Effector memory CD8-positive, alpha-beta T cell (primary cell): ENCODE data around the gene POU5F1.

Experiments
- ATAC-seq: fragments of 150-1000 bp; cut with Tn5 transposase; replicated peaks from 2 replicates; pipeline ENCODE4 v1.10.0; 2021; ENCODE audit warnings: mild to moderate bottlenecking, moderate library complexity
- DNase-seq, 3 experiments: peaks; one replicate each; pipeline ENCODE4 v3.0.0; 2021
- H3K27ac Mint-ChIP-seq, 2 donors: one replicate each; pipeline ENCODE4 v1.8.0; 2022; ENCODE audit warnings: mild to moderate bottlenecking in 2 of 2, mixed read lengths in 2 of 2, moderate library complexity in 2 of 2
- H3K27me3 Mint-ChIP-seq, 2 donors: one replicate each; pipeline ENCODE4 v1.8.0; 2022; ENCODE audit warnings: mixed read lengths in 2 of 2
- H3K36me3 Mint-ChIP-seq: one replicate; pipeline ENCODE4 v1.8.0; 2022; ENCODE audit warnings: mild to moderate bottlenecking, moderate library complexity, mixed read lengths; ENCODE audit not compliant: insufficient read depth
- H3K4me1 Mint-ChIP-seq, 2 donors: one replicate each; pipeline ENCODE4 v1.8.0; 2022; ENCODE audit warnings: low read depth in 2 of 2, mixed read lengths in 2 of 2
- H3K4me3 Mint-ChIP-seq, 2 donors: one replicate each; pipeline ENCODE4 v1.8.0; 2022; ENCODE audit warnings: mild to moderate bottlenecking in 2 of 2, mixed read lengths in 2 of 2, moderate library complexity in 2 of 2
- H3K9me3 Mint-ChIP-seq, 2 donors: one replicate each; pipeline ENCODE4 v1.8.0; 2022; ENCODE audit warnings: mixed read lengths in 2 of 2

The POU5F1 gene

GRCh38 chr6:31116661-31117385, 53.7 kb downstream of the POU5F1 start:
- no peaks in the 10 kb centered on the region for H3K9me3 Mint-ChIP-seq
- H3K4me1 Mint-ChIP-seq, result peaks cover 3 to 4% of the 10 kb centered on the region in 2 donors
- no peak for ATAC-seq
- H3K36me3 Mint-ChIP-seq, result peaks cover 6% of the 10 kb centered on the region
- H3K4me3 Mint-ChIP-seq, result no peak overlapping the region
- DNase-seq, result no peak
- no peak overlapping the region for H3K27ac Mint-ChIP-seq
- H3K27me3 Mint-ChIP-seq, result peaks cover 41 to 84% of the 10 kb centered on the region in 2 donors

DNA sequence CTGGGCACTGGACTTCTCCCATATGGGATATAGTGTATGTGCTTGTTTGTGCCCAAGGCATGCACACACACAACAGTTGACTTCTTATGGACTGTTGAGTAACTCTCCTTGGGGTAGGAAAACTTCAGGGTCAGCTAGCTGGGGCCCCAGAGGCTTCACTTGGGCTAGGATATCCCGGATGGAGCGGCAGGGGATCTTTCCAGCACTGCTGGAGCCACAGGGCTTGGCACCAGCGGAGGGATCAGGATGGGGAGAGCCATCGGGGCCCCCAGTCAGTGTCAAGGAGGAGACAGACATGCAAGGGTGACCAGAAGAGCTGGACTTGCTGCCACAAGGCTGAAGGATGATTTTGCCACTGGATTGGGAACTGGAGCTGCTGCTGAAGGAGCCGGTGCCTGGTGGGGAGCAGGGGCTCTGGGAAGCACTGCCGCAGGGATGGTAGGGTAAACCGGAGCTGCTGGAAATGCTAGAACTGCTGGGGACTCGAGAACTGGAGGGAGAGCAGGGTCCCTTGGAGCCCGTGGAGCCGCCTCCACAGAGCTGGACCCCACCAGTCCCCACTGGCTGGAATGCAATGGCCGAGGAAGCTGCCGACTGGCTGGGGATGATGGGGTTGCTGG, 54.4 kb downstream of the POU5F1 start:
- Mint-ChIP-seq H3K27ac (no peak overlapping the region), H3K36me3 (peaks cover 6% of the 10 kb centered on the region), H3K4me3 (no peak overlapping the region), H3K4me1 (peaks cover 3 to 4% of the 10 kb centered on the region in 2 donors), H3K9me3 (no peaks in the 10 kb centered on the region), H3K27me3 (peaks cover 38 to 85% of the 10 kb centered on the region in 2 donors)
- DNase-seq (no peak), ATAC-seq (no peak)

DNA sequence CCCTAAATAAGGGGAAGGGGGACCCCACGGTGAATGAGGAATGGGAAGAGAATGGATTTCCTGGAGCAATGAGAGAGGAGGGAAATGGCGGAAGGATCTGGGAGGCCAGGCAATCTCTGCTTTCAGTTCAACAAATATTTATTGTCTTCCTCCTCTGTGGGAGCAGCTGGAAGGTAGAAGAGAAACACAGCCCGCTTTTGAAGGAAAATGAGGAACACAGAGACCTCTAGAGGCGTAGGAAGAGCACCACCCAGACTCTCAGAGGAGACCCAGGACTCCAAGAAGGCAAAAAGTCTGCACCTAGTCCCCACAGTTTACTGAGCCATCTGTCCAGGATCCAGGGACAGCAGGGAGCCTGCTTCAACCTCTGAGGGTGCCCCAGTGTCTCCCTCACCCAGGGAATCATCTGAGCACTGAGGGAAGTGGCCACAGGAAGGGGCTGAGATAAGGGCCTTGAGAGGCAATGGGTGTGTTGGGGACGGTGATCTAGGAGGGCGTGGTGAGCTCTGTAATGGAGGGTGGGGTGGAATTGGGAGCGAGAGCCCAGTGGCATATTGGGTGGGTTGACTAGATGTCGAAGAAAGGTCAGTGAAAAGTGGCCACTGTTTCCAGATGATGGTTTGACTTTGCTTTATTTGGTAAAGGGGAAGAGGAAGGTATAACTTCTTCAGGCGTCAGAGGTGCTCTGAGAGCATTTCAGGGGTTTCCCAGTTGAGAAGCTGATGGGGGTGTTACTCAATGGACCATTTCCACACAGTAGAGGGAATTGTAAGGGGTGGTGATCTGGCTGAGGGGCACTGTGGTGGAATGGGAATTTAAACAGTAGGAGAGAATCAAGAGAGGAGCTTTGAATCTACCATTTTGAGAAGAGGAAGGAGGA, 55.3 kb downstream of the POU5F1 start:
- Mint-ChIP-seq H3K4me3 (no peak overlapping the region), H3K27ac (no peak overlapping the region)
- ATAC-seq, result no peak

DNA sequence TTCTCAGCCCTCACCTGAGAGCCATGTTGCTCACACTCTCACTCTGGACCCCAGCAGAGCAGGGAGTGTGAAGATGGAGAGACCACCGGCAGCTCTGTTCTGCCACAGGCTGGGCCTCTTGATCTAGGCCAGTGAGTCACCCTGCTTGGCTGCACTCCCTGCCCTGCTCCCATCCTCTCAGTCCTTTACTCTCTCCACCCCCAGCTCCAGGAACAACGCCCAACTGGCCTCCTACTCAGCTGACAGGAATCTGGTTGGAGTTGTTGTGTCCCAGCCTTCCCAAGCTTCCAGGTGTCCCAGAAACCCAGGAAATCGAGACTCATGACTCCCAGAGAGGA, 56.0 kb downstream of the POU5F1 start, which contains the start of gene PSORS1C1:
PSORS1C1 (plus strand) TSS at position 260 of the 338 bp plus-strand sequence. CDS start 14,833 bp downstream, outside the sequence.
- H3K27ac Mint-ChIP-seq, result no peak within 1 kb of the TSS
- H3K4me3 Mint-ChIP-seq, result no peak within 1 kb of the TSS
- peaks cover 6% of the 10 kb centered on the region for H3K36me3 Mint-ChIP-seq
- ATAC-seq, result no peak
- H3K4me1 Mint-ChIP-seq, result peaks cover 3 to 4% of the 10 kb centered on the region in 2 donors
- H3K9me3 Mint-ChIP-seq, result no peaks in the 10 kb centered on the region
- DNase-seq, result no peak
- peaks cover 53 to 90% of the 10 kb centered on the region in 2 donors for H3K27me3 Mint-ChIP-seq

More for the DNA sequence above, 55.3 kb downstream of the POU5F1 start:
- no peaks in the 10 kb centered on the region for H3K9me3 Mint-ChIP-seq
- DNase-seq, result no peak
- peaks cover 3 to 4% of the 10 kb centered on the region in 2 donors for H3K4me1 Mint-ChIP-seq
- peaks cover 6% of the 10 kb centered on the region for H3K36me3 Mint-ChIP-seq
- peaks cover 46 to 89% of the 10 kb centered on the region in 2 donors for H3K27me3 Mint-ChIP-seq
